HepG2 (cell line): ENCODE data around the gene MEAF6. TPM values are rescaled to one million over a fixed set of nuclear protein-coding genes. Genes with fewer than 3 reads are reported as not detected.
A peak's percentile ranks its signal among the peaks of the same experiment; 100 is the strongest.

Experiments
- ATAC-seq: fragments of 200-7000 bp; cut with Tn5 transposase; 3 replicates; pipeline ENCODE4 v1.9.1; 2020; ENCODE audit warnings: mild to moderate bottlenecking, moderate library complexity
- BruUV-seq: library from RNA; stranded (reverse); fragments of 400-500 nt; replicated peaks from 2 replicates; lab custom pipeline; 2021; lab: Mats Ljungman, UMichigan
- CTCF ChIA-PET: fragments of 300-600 bp; formaldehyde crosslinking; extraction: SDS; loops from one replicate; lab custom pipeline; 2021; ENCODE audit warnings: low total read pairs, inconsistent platforms, low intra/inter-chr PET ratio; lab: Yijun Ruan, JAX
- POLR2A ChIA-PET: fragments of 350-600 bp; sonication (Branson Sonifier 250); formaldehyde crosslinking; loops from one replicate; lab custom pipeline; 2020; ENCODE audit warnings: antibody characterized with exemption, inconsistent platforms; lab: Yijun Ruan, JAX
- DNase-seq: peaks from one replicate; pipeline ENCODE4 v3.0.0-alpha.2; 2015; ENCODE audit warnings: low spot score
- FAIRE-seq: peaks from 3 replicates; lab custom pipeline; 2011; peaks lifted over from hg19 to GRCh38; lab: Jason Lieb, UNC
- H2AFZ ChIP-seq: one replicate; pipeline ENCODE4 v1.6.1; 2011; ENCODE audit warnings: low read length, inconsistent platforms
- H3K27ac ChIP-seq: fragments of 300-600 bp; 3 replicates; pipeline ENCODE4 v1.8.0; 2011; ENCODE audit warnings: mixed run types, mild to moderate bottlenecking, mixed read lengths, low read length, inconsistent platforms; ENCODE audit not compliant: insufficient read depth; ENCODE audit errors: extremely low read length
- H3K27me3 ChIP-seq, 2 experiments: fragments of 200-600 bp in 1 of 2; 2 replicates in 1 of 2; 3 replicates in 1 of 2; pipeline versions ENCODE4 v1.6.0 to v1.8.0; 2011; ENCODE audit warnings: low read length in 2 of 2, mild to moderate bottlenecking in 2 of 2, moderate library complexity in 2 of 2, inconsistent platforms in 1 of 2; ENCODE audit not compliant: insufficient read depth in 2 of 2, control insufficient read depth in 1 of 2
- H3K36me3 ChIP-seq, 2 experiments: fragments of 200-600 bp in 1 of 2; replicated peaks in 1 of 2; 2 replicates in 1 of 2; 3 replicates in 1 of 2; pipeline versions ENCODE4 v1.5.1 to v1.8.0; 2011; ENCODE audit warnings: low read length in 2 of 2, inconsistent platforms in 1 of 2; ENCODE audit not compliant: insufficient read depth in 2 of 2, control insufficient read depth in 1 of 2
- H3K4me1 ChIP-seq: 2 replicates; pipeline ENCODE4 v1.5.1; 2012; ENCODE audit warnings: low read length, inconsistent platforms; ENCODE audit not compliant: insufficient read depth
- H3K4me2 ChIP-seq: 2 replicates; pipeline ENCODE4 v1.6.0; 2011; ENCODE audit warnings: low read depth, low read length, inconsistent platforms
- H3K4me3 ChIP-seq, 3 experiments: fragments of 200-600 bp in 1 of 3; sonication (generic), shearing (Covaris generic) in 1 of 3; replicated peaks in 1 of 3; 2 replicates each; pipeline ENCODE4 v1.5.1; 2011 to 2016; ENCODE audit warnings: low read length in 3 of 3, inconsistent platforms in 2 of 3, low read depth in 2 of 3, mild to moderate bottlenecking in 2 of 3, control low read depth in 1 of 3, mixed read lengths in 1 of 3; ENCODE audit not compliant: insufficient read depth in 1 of 3
- H3K79me2 ChIP-seq: one replicate; pipeline ENCODE4 v1.6.1; 2011; ENCODE audit warnings: low read length, inconsistent platforms; ENCODE audit not compliant: insufficient read depth
- H3K9ac ChIP-seq: 2 replicates; pipeline ENCODE4 v1.6.0; 2011; ENCODE audit warnings: mild to moderate bottlenecking, low read depth, low read length, inconsistent platforms; ENCODE audit not compliant: insufficient read depth
- H3K9me3 ChIP-seq: 2 replicates; pipeline ENCODE4 v1.5.1; 2012; ENCODE audit warnings: mild to moderate bottlenecking, low read length
- H4K20me1 ChIP-seq: 2 replicates; pipeline ENCODE4 v1.6.0; 2011; ENCODE audit warnings: inconsistent platforms, mild to moderate bottlenecking, low read length, moderate library complexity; ENCODE audit not compliant: insufficient read depth
- DPF2 ChIP-seq: sonication (generic); formaldehyde crosslinking; IDR thresholded peaks from 2 replicates; pipeline ENCODE4 v1.4.0; 2020; ENCODE audit warnings: mild to moderate bottlenecking, low read depth, missing genetic modification reagents, borderline replicate concordance
- FLYWCH1 ChIP-seq: sonication (generic); formaldehyde crosslinking; IDR thresholded peaks from 2 replicates; pipeline ENCODE4 v1.8.1; 2023; ENCODE audit warnings: mild to moderate bottlenecking, missing genetic modification reagents
- FOXA3 ChIP-seq: IDR thresholded peaks from 2 replicates; pipeline ENCODE4 v1.6.1; 2016; ENCODE audit warnings: missing genetic modification reagents, missing compliant biosample characterization
- GLI4 ChIP-seq: sonication (generic); formaldehyde crosslinking; IDR thresholded peaks from 2 replicates; pipeline ENCODE4 v1.5.1; 2020; ENCODE audit warnings: missing genetic modification reagents, mild to moderate bottlenecking, moderate library complexity, borderline replicate concordance
- HNF4A ChIP-seq: sonication (generic); formaldehyde crosslinking; IDR thresholded peaks from 2 replicates; pipeline ENCODE4 v1.4.0; 2020; ENCODE audit warnings: missing genetic modification reagents
- HNF4G ChIP-seq, 2 experiments: sonication (generic) in 1 of 2; formaldehyde crosslinking in 1 of 2; IDR thresholded peaks; 2 replicates each; pipeline versions ENCODE4 v1.4.0 to v1.6.1; 2011 to 2020; ENCODE audit warnings: borderline replicate concordance in 2 of 2, low read depth in 2 of 2, mild to moderate bottlenecking in 2 of 2, low read length in 1 of 2, missing genetic modification reagents in 1 of 2, moderate library complexity in 1 of 2
- HNRNPH1 ChIP-seq: fragments of 200-400 bp; formaldehyde crosslinking; optimal IDR thresholded peaks from 2 replicates; pipeline ENCODE3; 2017; ENCODE audit warnings: mild to moderate bottlenecking, low read depth, low read length
- NR2F2 ChIP-seq: IDR thresholded peaks from 2 replicates; pipeline ENCODE4 v1.6.1; 2012; ENCODE audit warnings: low read depth, inconsistent platforms, borderline replicate concordance
- TCF12 ChIP-seq, 2 experiments: fragments of 450-650 bp in 1 of 2; sonication (generic) in 1 of 2; formaldehyde crosslinking in 1 of 2; IDR thresholded peaks; 2 replicates each; pipeline versions ENCODE4 v1.6.1 to v1.8.0; 2017 to 2022; ENCODE audit warnings: antibody characterized with exemption in 1 of 2, mild to moderate bottlenecking in 1 of 2, missing genetic modification reagents in 1 of 2, moderate library complexity in 1 of 2
- THYN1 ChIP-seq: sonication (generic); formaldehyde crosslinking; IDR thresholded peaks from 2 replicates; pipeline ENCODE4 v1.8.1; 2023; ENCODE audit warnings: low read depth, mild to moderate bottlenecking, moderate library complexity, missing genetic modification reagents, borderline replicate concordance
- ZFX ChIP-seq: sonication (generic); formaldehyde crosslinking; IDR thresholded peaks from 2 replicates; pipeline ENCODE4 v1.4.0; 2020; ENCODE audit warnings: mild to moderate bottlenecking, low read depth, missing genetic modification reagents, moderate library complexity
- ZNF34 ChIP-seq: sonication (generic); formaldehyde crosslinking; IDR thresholded peaks from 2 replicates; pipeline ENCODE4 v1.4.0; 2020; ENCODE audit warnings: mild to moderate bottlenecking, missing genetic modification reagents, borderline replicate concordance
- ZNF558 ChIP-seq: sonication (generic); formaldehyde crosslinking; IDR thresholded peaks from 2 replicates; pipeline ENCODE4 v1.9.0; 2022; ENCODE audit warnings: mild to moderate bottlenecking, missing genetic modification reagents, borderline replicate concordance
- ZNF572 ChIP-seq: sonication (generic); formaldehyde crosslinking; IDR thresholded peaks from 2 replicates; pipeline ENCODE4 v1.5.1; 2020; ENCODE audit warnings: mild to moderate bottlenecking, missing genetic modification reagents
- ZNF672 ChIP-seq: sonication (generic); formaldehyde crosslinking; IDR thresholded peaks from 2 replicates; pipeline ENCODE4 v1.8.1; 2022; ENCODE audit warnings: missing genetic modification reagents
- WGBS: methylation state at CpG from one replicate; pipeline ENCODE4 v1.1.6; 2017; ENCODE audit warnings: low lambda C conversion rate; 5-methylcytosine and 5-hydroxymethylcytosine counted together
- in situ Hi-C: cut with HindIII; loops from 2 replicates; pipeline ENCODE4 v1.10.0; 2017; ENCODE audit warnings: low pct_unique_long_range_greater_than_20kb; ENCODE audit not compliant: extremely low pct_ligation_motif_present
- intact Hi-C: fragments of 100-400 bp; cut with micrococcal nuclease; formaldehyde crosslinking; loops from one replicate; pipeline ENCODE4 v1.10.0; 2022; ENCODE audit not compliant: unreplicated experiment
- polyA plus RNA-seq, 8 experiments: library from polyadenylated mRNA; depleted of rRNA in 3 of 8; stranded (reverse) in 7 of 8; unstranded in 1 of 8; fragments of >200 nt; fragmentation: Illumina TruSeq in 4 of 8; extraction: Trizol in 4 of 8; gene quantifications; 2 replicates each; pipeline versions ENCODE4 v1.2.1 to v1.2.3, GENCODE V29; 2011 to 2016; ENCODE audit warnings: low read depth in 4 of 8, missing spikeins in 1 of 8, mixed read lengths in 1 of 8; ENCODE audit not compliant: insufficient read depth in 1 of 8
- total RNA-seq, 5 experiments: library from RNA; depleted of rRNA; stranded (reverse); fragments of >200 nt; fragmentation: Illumina TruSeq; extraction: Trizol; gene quantifications; 2 replicates each; pipeline ENCODE4 v1.2.3, GENCODE V29; 2016; ENCODE audit warnings: low read depth in 1 of 5
- TF ChIP-seq, protein P1 (sequence below): sonication (generic); formaldehyde crosslinking; IDR thresholded peaks from 2 replicates; pipeline ENCODE4 v1.5.1; 2020; ENCODE audit warnings: missing genetic modification reagents, mild to moderate bottlenecking, borderline replicate concordance
- TF ChIP-seq, protein P2 (sequence below): IDR thresholded peaks from 2 replicates; pipeline ENCODE4 v1.6.1; 2016; ENCODE audit warnings: mild to moderate bottlenecking

MEAF6 gene
- total and polyA plus RNA-seq, 2 of the 13 experiments (the other 11 are each of a cell fraction or from before 2014, with no cell fraction given): 29.5 to 45.6 TPM

DNA sequence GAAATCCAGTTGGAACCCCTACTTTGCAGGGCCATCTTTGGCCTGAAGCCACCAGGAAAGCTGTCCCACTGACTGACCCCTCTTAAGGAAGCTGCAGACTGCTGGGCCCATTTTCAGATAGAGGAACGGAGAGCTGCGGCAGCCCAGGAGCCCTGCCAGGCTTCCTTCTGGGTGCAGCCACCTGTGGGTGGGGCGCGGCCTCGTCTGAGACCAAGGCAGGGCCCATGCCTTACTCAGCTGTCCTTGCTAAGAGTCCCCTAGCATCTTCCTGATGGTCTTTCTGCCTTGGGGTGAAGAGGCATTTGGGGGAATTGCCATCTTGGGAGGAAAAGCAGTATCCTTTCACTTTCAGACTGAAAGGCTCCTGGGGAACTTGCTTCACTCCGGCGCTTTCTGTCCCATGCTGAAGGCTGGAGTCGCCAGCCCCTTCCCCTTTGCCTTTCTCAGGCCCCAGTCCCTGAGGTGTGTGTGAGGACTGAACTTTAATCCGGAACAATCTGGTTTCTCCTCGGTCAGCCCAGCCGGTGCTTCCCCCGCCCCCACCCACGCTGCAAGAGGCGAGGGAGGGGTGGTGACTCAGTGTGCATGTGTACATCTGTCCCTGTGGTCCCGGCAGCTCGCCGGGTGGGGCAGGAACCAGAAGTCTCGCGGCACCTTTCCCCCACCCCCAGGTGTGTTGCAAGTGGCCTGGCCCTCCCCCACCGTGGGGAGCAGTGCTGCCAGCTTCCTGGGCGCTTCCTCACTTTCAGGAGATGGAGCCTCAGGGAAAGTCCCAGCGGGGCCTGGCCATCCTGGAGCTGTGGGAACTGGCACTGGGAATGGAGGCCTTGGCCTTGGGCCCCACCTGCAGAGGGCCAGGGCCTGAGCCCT lies 35.1 kb downstream of the MEAF6 start (continued):
- TF ChIP-seq, protein P1, sequence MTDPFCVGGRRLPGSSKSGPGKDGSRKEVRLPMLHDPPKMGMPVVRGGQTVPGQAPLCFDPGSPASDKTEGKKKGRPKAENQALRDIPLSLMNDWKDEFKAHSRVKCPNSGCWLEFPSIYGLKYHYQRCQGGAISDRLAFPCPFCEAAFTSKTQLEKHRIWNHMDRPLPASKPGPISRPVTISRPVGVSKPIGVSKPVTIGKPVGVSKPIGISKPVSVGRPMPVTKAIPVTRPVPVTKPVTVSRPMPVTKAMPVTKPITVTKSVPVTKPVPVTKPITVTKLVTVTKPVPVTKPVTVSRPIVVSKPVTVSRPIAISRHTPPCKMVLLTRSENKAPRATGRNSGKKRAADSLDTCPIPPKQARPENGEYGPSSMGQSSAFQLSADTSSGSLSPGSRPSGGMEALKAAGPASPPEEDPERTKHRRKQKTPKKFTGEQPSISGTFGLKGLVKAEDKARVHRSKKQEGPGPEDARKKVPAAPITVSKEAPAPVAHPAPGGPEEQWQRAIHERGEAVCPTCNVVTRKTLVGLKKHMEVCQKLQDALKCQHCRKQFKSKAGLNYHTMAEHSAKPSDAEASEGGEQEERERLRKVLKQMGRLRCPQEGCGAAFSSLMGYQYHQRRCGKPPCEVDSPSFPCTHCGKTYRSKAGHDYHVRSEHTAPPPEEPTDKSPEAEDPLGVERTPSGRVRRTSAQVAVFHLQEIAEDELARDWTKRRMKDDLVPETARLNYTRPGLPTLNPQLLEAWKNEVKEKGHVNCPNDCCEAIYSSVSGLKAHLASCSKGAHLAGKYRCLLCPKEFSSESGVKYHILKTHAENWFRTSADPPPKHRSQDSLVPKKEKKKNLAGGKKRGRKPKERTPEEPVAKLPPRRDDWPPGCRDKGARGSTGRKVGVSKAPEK: no peak
- TF ChIP-seq THYN1 (CRISPR knock-in tag): no peak

DNA sequence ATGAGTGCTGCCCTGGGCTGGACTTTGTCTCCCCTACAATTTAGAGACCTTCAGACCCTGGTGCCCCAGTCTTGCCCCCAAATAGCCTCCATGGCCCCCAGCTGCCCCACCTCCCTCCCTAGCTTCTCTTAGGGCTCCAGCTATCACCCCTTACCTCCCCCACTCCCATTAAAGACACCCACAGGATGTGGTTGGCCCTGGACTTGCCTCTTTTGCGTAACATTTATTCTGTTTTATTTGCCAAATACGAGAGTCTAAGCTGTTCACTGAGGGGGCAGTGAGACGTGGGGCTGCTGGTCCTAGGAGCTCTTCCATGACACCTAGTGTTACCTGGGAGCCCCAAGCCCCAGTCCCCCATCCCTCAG lies 35.7 kb downstream of the MEAF6 start:
- Histone ChIP-seq H3K9me3 (no peaks in the 10 kb centered on the region), H4K20me1 (peaks cover 17% of the 10 kb centered on the region; the same call in 1 of the 2 replicates), H3K4me1 (peaks cover 54% of the 10 kb centered on the region), H2AFZ (no peak overlapping the region), H3K79me2 (peaks cover 42% of the 10 kb centered on the region), H3K27me3 (no peaks in the 10 kb centered on the region; a peak in 1 of 5 replicates), H3K27ac (peak overlapping the region; percentile 75), H3K4me2 (peak overlapping the region; percentile 96), H3K9ac (peak overlapping the region; percentile 63), H3K4me3 (peak overlapping the region; percentile 39 to 85 (median 43); a peak in 5 of 6 replicates), H3K36me3 (peaks cover 16 to 36% of the 10 kb centered on the region in 2 experiments)
- ATAC-seq (no peak), DNase-seq (peak; percentile 41), FAIRE-seq (no peak)
- BruUV-seq: no TSS peak
- 22% methylated on average over 3 of the region's 3 CpGs for WGBS
- CTCF ChIA-PET: no interaction called here
- POLR2A ChIA-PET: interaction anchor here (1.1 to 6.1 kb wide), 6 partner anchors 7 to 56 kb away, joined by 3 to 57 read pairs (median 6); partner anchors contain the start of gene MEAF6
- in situ Hi-C loops: no loop called here
- intact Hi-C loops: loop anchor here (10.0 kb wide), 1 partner anchor 216 kb away; the partner anchor contains the start of gene CDCA8
- TF ChIP-seq DPF2 (CRISPR knock-in tag): no peak
- TF ChIP-seq HNRNPH1: no peak
- TF ChIP-seq ZNF34 (CRISPR knock-in tag): no peak
- TF ChIP-seq ZNF572: no peak
- TF ChIP-seq, protein P2, sequence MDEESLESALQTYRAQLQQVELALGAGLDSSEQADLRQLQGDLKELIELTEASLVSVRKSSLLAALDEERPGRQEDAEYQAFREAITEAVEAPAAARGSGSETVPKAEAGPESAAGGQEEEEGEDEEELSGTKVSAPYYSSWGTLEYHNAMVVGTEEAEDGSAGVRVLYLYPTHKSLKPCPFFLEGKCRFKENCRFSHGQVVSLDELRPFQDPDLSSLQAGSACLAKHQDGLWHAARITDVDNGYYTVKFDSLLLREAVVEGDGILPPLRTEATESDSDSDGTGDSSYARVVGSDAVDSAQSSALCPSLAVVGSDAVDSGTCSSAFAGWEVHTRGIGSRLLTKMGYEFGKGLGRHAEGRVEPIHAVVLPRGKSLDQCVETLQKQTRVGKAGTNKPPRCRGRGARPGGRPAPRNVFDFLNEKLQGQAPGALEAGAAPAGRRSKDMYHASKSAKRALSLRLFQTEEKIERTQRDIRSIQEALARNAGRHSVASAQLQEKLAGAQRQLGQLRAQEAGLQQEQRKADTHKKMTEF (CRISPR knock-in tag): no peak
- peak; percentile 37; the same call in 1 of the 2 replicates for TF ChIP-seq HNF4A (CRISPR knock-in tag)
- TF ChIP-seq ZNF672 (CRISPR knock-in tag): no peak
- no peak for TF ChIP-seq GLI4 (CRISPR knock-in tag)
- no peak for TF ChIP-seq FOXA3 (CRISPR knock-in tag)
- TF ChIP-seq NR2F2: no peak
- no peak for TF ChIP-seq ZNF558 (CRISPR knock-in tag)
- TF ChIP-seq ZFX (CRISPR knock-in tag): no peak
- no peak for TF ChIP-seq FLYWCH1 (CRISPR knock-in tag)
- peak; percentile 54 for TF ChIP-seq HNF4G (IDR thresholded peaks at IDR 0.05; ENCODE audit: borderline replicate concordance, low read depth, low read length)
- TF ChIP-seq HNF4G (CRISPR knock-in tag; IDR thresholded peaks at IDR 0.05; ENCODE audit: borderline replicate concordance, low read depth): no peak
- no peak for TF ChIP-seq TCF12 (IDR thresholded peaks at IDR 0.05)
- no peak for TF ChIP-seq TCF12 (CRISPR knock-in tag; IDR thresholded peaks at IDR 0.05)
